Measurements from ENCODE around the gene GC.
"Not testable (repeated sequence)": the region's sequence is repeated elsewhere in the genome, so short reads cannot be mapped to it uniquely, and the experiment has no call there.

GC gene

DNA sequence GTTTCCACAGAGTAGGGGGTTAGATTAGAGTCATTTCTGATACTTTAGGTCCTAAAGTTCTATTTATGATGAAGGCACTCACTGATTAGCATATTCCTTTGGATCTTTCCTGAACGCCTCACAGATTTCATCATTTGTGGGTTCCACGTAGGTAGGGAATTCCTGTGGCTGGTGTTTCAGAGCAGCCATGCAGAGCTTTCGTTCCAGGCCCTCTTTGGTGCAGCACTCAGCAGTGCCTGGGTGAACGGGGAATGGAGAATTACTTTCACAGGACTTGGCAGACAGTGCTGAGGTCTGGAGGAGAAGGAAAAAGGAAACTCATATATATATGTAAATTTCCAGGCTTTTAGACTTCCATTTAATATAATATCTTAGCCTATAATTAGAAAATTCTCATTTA, 18.5 kb downstream of the GC start:
- DNase-seq = no peak

DNA sequence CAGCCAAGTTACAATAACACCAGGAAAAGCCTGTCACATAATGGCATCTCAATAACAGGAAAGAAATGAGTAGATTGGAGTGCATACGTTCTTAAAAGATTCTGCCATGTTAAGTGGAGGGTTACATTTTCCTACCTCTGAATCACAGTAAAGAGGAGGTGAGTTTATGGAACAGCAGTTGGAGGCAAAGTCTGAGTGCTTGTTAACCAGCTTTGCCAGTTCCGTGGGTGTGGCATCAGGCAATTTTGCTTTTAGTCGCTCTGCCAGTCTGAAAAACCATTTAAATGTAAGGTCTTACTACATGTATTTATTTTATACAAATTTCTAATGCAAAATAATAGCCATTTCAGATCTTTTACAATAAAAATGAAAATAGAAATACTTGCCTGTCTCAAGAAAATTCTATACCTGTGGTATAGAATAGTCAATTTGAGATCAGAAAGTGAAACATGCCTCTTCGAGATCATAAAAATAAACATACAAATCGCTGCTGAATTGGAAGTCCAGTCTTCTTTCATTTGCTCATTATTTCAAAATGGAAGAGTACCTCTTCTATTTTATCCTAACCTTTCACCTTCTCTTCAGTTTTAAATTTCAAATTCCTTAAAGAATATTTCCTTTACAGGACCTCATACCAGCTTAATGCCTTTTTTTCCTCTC, 31.4 kb downstream of the GC start:
- no peak for DNase-seq

DNA sequence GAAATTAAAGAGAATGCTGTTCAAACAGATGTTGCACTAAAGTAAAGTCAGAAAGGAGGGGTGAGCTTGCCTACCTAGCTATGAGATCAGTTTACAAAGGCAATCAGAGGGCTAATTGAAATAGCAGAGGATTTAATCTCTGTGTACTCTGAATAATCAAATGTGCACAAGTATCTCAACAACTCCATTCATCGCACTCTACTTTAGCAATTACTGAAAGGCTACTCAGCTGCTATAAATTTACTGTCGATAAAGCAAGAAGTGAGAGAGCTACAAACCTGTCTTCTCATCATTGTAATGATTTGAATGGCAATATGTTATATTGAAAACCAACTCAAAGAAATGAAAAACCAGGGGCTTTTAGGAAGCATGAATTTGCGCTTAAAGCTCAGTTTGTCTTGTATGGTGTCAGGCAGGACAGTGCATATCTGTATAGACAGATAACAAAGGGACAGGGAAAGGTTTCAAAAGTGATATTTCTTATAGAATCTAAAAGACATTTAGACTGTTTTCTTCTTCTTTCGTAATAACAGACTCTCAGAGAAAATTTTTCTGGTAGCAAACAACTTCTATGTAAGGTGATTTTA, 34.8 kb downstream of the GC start:
- no peak for DNase-seq

DNA sequence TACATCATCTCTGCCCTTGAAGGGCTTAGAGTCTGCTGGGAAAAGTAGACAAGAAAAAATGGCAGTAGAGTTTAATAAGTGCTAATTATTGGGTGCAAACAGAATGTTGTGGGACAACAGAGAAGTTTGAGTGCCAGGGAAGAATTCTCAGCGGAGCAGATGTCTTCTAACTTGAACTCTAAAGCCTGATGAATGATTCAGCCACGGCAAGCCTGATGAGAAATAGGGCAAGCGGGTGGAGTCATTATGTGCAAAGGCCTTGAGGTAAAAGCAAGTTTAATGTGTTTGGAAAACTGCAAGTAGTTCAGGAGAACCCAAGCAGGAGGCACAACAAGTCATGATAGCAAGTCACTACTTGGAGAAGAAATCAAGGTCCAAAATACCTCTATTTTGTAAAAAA, 37.5 kb downstream of the GC start:
- no peak for DNase-seq

DNA sequence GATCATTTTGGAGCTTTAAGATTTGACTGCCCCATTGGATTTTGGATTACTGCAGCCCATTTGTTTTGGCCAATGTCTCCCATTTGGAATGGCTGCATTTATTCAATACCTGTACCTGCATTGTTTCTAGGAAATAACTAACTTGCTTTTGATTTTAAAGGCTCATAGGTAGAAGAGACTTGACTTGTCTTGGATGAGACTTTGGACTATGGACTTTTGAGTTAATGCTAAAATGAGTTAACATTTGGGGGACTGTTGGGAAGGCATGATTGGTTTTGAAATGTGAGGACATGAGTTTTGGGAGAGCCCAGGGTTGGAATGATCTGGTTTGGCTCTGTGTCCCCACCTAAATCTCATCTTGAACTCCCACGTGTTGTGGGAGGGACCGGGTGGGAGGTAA, 45.1 kb downstream of the GC start:
- DNase-seq = not testable (repeated sequence)

DNA sequence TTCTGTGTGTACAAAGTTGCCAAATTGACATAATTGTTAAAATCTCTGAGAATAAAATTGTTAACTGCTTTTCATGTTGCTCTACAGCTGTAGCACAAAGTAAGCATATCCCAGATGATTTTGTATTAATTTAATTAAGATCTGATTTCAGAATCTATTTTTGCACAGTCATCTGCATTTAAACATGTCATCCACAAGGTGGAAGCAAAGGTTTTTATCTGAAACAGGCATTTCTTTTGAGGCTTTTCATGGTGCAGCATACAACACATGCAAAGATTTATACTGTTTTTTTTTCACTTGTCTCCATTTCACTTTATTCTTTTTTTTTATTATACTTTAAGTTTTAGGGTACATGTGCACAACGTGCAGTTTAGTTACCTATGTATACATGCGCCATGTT, 51.2 kb downstream of the GC start:
- no peak for DNase-seq

DNA sequence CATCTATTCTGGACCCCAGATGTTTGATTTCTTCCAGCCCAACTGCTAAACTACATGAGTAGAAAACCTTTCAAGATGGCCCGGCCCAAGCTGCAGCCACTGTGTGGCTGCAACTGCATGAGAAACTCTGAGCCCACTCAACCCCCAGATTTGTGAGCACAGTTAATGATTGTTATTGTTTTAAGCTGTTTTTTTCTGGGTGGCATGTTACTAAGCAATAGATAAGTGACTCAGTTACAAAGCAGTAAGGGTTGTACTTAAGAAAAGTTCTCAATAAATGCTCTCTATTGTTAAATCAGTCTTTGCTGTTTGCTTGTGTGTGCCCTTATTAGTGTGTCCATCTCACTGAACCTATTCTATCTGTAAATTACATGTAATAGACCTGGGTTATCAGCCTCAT, 51.8 kb downstream of the GC start:
- no peak for DNase-seq

DNA sequence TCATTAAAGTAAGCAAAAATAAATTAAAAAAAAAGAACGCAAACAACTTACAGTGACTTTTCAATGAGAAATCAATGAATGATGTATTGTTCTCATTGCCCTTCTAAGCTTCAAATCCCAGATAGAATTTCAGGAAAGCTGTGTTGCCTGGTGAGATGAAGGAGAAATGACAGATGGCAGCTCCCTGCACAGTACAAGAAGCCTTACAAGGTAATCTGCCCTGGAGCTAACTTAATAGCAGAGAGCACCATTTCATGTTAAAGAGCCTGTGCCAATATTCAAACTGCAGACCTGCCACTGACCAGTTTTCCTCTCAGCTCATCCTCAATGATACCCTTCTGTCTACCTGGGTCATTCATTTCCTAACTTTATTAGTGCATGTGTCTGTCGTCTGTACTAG, 54.0 kb downstream of the GC start:
- no peak for DNase-seq

DNA sequence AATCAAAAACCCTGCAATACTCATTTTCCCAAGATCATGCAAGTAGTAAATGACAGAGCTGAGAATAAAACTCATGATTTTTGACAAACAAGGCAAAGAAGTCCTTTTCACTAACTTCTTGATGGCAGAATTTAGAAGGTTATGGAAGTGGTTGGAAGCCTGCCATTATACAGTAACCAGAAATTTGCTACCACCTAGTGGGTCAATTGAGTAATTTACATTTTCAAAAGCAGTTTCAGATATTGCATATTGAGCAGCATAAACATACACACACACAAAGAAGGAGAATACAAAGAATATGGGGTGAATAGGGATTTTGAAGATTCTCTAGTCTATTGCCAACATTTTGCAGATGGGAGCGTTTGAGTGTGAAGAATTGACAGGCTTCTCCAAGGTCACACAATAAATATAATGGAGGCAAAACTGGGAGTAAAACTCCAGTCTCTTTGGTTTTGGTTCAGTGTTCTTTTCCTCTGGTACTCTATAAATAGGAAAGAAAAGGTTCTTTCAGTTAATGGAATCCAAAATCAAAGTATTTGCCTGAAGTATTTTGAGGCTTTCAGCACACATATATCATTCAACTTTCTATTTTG, 70.2 kb downstream of the GC start:
- no peak for DNase-seq

DNA sequence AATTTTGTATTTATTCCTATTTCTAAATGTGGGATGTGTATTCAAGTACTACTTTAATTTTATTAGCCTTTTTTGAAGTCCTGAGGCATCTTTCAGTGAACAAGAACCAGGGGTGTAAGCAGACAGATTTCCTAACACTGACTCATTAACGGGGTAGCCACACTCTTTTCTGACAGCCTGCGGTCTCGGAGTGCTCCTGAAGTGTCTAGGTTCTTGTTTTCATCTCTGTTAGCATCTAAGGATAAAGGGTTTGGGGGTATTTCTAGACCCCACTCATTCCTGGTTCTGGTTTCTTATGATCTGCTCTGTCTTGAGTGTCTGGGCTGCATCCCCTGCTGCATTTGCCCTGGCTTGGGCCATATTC, 71.9 kb downstream of the GC start:
- no peak for DNase-seq

DNA sequence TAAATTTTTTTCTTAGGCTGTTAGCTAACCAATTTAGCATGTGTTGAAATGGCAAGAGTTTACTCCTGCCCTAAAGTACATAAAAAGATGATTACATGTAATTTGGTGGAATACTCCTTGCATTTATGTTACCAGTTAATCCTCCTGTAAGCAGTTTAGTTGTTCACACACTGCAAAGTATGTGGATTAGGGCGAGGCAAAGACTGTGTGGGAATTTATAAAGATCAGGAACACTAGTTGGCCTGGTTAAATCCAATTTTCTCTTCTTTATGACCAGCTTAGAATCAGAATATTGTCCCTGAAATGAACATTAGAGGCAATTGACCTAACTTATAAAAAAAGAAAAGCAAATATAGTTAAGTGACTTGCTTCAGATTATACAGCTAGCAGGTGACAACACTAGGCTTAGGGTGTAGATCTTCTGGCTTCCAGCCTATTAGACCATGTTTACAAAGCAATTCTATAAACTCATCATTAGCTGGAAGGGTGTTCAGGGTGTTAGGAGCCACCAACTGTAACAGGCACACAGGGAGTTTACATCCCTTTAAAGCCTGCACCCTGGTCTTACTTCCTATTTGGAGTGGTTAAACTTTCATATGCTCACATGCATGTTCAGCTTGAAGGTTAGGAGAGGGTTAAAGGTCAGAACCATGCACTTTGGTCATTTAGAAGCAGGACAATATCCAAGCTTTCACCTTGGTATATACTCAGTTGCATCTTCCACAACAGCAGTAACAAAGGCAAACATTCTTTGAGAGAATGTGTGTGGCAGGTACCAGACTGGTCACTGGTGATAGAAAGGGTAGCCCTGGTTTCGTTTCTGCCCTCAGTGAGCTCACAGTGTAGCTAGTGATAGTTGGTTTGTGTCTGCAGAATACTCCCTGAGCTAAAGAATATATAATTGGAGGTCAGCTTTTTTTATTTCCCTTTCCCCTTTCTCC, 72.6 kb downstream of the GC start:
- no peak for DNase-seq

DNA sequence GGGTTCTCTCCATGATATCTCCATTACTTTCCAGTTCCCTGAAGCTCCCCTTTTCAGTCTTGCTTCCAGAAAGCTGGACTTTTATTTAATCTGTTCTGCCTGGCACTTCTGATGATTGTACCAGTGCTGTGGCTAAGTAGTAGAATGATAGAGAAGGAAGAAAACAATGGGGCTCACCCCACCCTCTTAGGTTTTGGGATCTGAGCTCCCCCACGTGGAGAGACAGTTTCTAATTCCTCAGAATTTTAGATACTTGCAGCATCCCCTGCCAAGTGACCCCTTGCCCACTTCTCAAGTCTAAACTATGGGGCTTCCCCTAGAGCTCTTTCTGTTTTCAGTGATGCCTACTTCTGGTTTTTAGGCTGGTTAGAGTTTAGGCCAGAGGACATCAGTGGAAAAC, 73.9 kb downstream of the GC start:
- DNase-seq = no peak

DNA sequence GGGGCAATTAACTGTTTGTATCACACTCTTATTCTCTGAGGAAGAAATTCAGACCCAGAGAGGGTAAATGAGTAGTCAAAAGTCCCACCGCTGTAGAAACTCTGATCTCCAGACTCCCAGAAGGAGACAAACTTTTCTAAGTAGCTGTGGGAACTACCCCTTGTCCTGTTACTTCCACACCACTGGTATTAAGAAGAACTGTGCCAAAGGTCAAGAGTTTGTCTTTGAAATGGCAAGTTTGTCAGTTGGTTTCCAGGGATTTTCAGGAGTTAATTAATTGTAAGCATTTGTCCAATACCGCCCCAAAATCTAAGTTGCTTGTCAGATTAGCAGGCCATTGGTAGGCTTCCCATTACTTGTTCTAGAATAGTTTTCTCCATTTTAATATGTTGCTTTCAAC, 85.7 kb downstream of the GC start:
- DNase-seq = no peak

DNA sequence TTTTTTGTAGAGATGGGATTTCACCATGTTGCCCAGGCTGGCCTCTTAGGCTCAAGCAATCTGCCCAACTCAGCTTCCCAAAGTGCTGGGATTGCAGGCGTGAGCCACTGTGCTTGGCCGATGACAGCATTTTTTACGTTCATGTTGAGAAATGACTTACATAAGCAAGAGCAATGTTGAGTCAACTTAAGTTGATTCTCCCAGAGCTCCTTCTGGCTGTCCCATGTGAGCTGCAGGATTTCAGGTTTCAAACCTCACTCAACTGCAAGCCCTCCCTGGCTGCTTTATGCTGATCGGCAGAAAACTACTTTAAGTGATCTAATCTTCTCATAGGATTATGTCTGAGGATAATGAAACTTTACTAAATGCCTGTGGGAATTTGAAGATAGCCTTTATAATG, 86.8 kb downstream of the GC start:
- DNase-seq = no peak

DNA sequence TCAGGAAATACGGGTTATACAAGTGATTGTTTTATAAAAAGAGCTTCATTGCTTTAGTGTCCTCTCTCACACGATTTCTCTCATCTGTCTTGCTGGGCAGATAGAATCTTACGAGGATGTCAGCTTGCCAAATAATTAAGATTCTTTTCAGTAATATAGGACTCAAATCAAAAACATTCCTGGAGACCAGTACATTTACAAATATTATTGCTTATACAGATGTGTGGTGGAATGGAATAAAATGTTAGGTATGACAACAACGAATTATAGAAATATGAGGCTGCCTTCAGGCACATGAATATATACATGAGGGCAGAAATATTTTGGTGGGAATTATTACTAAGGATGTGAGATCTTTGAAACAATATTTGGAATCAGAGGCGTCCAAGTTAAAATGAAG, 88.9 kb downstream of the GC start:
- DNase-seq = no peak

DNA sequence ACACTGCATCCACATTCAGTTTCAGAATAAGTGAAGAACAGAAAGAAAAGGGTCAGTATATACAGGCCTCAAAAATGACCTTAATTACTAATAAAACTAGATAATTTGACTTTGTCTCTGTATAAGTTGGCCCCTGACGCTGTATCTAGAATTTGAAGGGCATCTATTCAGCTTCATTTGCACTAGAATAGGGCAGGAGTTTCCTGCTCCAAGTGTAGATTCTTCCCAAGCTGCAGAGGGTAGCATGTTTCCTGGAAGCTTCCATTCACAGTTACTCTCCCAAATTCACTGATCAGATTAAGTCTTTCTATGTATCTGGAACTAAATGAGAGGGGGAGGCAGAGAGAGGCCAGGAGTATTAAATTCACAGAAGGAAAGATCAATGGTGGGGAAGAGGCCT, 90.9 kb downstream of the GC start:
- no peak for DNase-seq

DNA sequence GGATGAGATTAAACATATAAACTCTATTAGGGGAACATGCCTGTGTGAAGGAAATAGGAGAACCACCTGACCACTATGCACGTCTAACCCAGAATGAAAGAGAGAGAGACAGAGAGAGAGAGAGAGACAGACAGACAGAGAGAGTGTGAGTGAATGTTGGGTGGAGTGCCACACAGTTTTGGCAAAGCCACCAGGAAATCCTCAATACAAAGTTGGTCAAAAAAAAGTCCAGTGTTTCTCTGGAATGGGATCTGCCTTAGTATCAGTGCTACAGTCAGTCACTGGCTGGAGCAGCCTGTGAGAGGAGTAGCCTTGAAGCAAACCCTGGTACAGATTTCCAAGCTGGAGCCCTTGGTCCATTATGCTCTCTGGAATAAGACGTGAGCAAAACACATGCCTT, 91.7 kb downstream of the GC start:
- DNase-seq = no peak

All from activated effector memory CD4-positive, alpha-beta T cell treated with Interleukin-2 at 50 U/mL for 16 hours (primary cell).